HepG2 (cell line): ENCODE results near the gene DLG4. TPM values are rescaled to one million over a fixed set of nuclear protein-coding genes. Genes with fewer than 3 reads are reported as not detected.

Experiments
- AKAP8 ChIP-seq: sonication (generic); formaldehyde crosslinking; IDR thresholded peaks from 2 replicates; pipeline ENCODE4 v1.5.1; 2020; ENCODE audit warnings: mild to moderate bottlenecking, missing genetic modification reagents
- GZF1 ChIP-seq: sonication (generic); formaldehyde crosslinking; IDR thresholded peaks from 2 replicates; pipeline ENCODE4 v1.5.1; 2020; ENCODE audit warnings: mild to moderate bottlenecking, missing genetic modification reagents
- NR1H2 ChIP-seq: sonication (generic); formaldehyde crosslinking; IDR thresholded peaks from 2 replicates; pipeline ENCODE4 v1.8.1; 2022; ENCODE audit warnings: low read depth, missing genetic modification reagents, borderline replicate concordance
- PHF8 ChIP-seq: sonication (generic); formaldehyde crosslinking; IDR thresholded peaks from 2 replicates; pipeline ENCODE4 v1.5.0; 2020; ENCODE audit warnings: missing genetic modification reagents
- RAD21 ChIP-seq: fragments of 450-650 bp; formaldehyde crosslinking; IDR thresholded peaks from 2 replicates; pipeline ENCODE4 v1.5.0; 2020; ENCODE audit warnings: mild to moderate bottlenecking
- SMYD3 ChIP-seq: sonication (generic); formaldehyde crosslinking; IDR thresholded peaks from 2 replicates; pipeline ENCODE4 v1.8.1; 2023; ENCODE audit warnings: mild to moderate bottlenecking, missing genetic modification reagents
- SP140L ChIP-seq: sonication (generic); formaldehyde crosslinking; IDR thresholded peaks from 2 replicates; pipeline ENCODE4 v1.4.0; 2020; ENCODE audit warnings: missing genetic modification reagents, borderline replicate concordance
- TMF1 ChIP-seq: sonication (generic); formaldehyde crosslinking; IDR thresholded peaks from 2 replicates; pipeline ENCODE4 v1.8.1; 2022; ENCODE audit warnings: low read depth, missing genetic modification reagents
- U2AF2 ChIP-seq: fragments of 200-400 bp; formaldehyde crosslinking; IDR thresholded peaks from 2 replicates; pipeline ENCODE4 v1.6.1; 2017; ENCODE audit warnings: low read depth, mild to moderate bottlenecking, low read length
- polyA plus RNA-seq, 8 experiments: library from polyadenylated mRNA; depleted of rRNA in 3 of 8; stranded (reverse) in 7 of 8; unstranded in 1 of 8; fragments of >200 nt; fragmentation: Illumina TruSeq in 4 of 8; extraction: Trizol in 4 of 8; gene quantifications; 2 replicates each; pipeline versions ENCODE4 v1.2.1 to v1.2.3, GENCODE V29; 2011 to 2016; ENCODE audit warnings: low read depth in 4 of 8, missing spikeins in 1 of 8, mixed read lengths in 1 of 8; ENCODE audit not compliant: insufficient read depth in 1 of 8
- total RNA-seq, 5 experiments: library from RNA; depleted of rRNA; stranded (reverse); fragments of >200 nt; fragmentation: Illumina TruSeq; extraction: Trizol; gene quantifications; 2 replicates each; pipeline ENCODE4 v1.2.3, GENCODE V29; 2016; ENCODE audit warnings: low read depth in 1 of 5
- TF ChIP-seq, protein P1 (sequence below), 2 experiments: fragments of 450-650 bp in 1 of 2; sonication (generic) in 1 of 2; formaldehyde crosslinking in 1 of 2; IDR thresholded peaks; 2 replicates each; pipeline versions ENCODE4 v1.6.1 to v1.8.0; 2016 to 2022; ENCODE audit warnings: antibody characterized with exemption in 1 of 2, mild to moderate bottlenecking in 1 of 2, missing genetic modification reagents in 1 of 2
- TF ChIP-seq, protein P2 (sequence below): sonication (generic); formaldehyde crosslinking; IDR thresholded peaks from 2 replicates; pipeline ENCODE4 v1.5.1; 2020; ENCODE audit warnings: missing genetic modification reagents, mild to moderate bottlenecking, borderline replicate concordance
- TF ChIP-seq, protein P3 (sequence below): sonication (generic); formaldehyde crosslinking; IDR thresholded peaks from 2 replicates; pipeline ENCODE4 v1.4.0; 2020; ENCODE audit warnings: missing genetic modification reagents

DLG4 gene
- total and polyA plus RNA-seq, 2 of the 13 experiments (the other 11 are each of a cell fraction or from before 2014, with no cell fraction given) = 0.71 to 4.3 TPM

DNA sequence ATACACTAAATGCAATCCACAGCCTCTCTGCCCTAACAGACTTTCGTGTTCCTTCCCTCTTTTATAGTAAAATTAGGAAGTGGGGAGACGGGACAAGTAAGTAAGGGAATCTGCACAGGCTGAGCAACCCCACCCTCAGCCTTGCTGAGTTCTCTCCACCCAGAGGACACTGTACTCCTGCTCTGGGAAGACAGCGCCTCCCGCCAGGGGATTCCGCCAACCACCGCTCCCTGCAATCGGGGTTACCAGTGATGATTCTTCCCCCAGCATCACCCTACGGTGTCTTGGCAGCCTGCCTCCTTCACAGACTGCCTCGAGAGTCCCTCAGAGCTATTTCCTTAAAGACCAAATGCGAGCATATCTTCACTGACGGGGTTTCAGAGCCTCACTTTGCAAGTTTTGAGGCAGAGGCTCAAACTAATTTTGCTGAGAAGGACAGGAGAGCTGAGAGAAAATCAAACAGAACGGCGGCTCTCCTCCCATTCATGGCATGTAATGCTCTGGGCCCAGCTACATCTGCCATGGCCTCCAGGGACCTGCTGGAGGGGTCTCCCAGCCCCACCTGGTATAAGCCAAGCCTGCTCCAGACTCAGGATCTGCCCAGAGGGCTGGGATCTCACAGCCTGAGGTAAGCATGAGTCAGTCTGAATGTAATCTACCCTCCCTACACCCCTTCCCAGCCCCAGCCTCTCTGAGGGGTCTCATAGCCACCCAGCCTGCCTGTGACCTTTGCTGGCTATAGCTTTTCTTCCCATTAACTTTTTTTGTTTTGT, 82.3 kb downstream of the DLG4 start (continued):
- TF ChIP-seq, protein P1, sequence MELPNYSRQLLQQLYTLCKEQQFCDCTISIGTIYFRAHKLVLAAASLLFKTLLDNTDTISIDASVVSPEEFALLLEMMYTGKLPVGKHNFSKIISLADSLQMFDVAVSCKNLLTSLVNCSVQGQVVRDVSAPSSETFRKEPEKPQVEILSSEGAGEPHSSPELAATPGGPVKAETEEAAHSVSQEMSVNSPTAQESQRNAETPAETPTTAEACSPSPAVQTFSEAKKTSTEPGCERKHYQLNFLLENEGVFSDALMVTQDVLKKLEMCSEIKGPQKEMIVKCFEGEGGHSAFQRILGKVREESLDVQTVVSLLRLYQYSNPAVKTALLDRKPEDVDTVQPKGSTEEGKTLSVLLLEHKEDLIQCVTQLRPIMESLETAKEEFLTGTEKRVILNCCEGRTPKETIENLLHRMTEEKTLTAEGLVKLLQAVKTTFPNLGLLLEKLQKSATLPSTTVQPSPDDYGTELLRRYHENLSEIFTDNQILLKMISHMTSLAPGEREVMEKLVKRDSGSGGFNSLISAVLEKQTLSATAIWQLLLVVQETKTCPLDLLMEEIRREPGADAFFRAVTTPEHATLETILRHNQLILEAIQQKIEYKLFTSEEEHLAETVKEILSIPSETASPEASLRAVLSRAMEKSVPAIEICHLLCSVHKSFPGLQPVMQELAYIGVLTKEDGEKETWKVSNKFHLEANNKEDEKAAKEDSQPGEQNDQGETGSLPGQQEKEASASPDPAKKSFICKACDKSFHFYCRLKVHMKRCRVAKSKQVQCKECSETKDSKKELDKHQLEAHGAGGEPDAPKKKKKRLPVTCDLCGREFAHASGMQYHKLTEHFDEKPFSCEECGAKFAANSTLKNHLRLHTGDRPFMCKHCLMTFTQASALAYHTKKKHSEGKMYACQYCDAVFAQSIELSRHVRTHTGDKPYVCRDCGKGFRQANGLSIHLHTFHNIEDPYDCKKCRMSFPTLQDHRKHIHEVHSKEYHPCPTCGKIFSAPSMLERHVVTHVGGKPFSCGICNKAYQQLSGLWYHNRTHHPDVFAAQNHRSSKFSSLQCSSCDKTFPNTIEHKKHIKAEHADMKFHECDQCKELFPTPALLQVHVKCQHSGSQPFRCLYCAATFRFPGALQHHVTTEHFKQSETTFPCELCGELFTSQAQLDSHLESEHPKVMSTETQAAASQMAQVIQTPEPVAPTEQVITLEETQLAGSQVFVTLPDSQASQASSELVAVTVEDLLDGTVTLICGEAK (IDR thresholded peaks at IDR 0.05) = no peak
- TF ChIP-seq, protein P1 (CRISPR knock-in tag; IDR thresholded peaks at IDR 0.05) = no peak
- no peak for TF ChIP-seq TMF1
- no peak for TF ChIP-seq PHF8 (CRISPR knock-in tag)
- TF ChIP-seq, protein P2, sequence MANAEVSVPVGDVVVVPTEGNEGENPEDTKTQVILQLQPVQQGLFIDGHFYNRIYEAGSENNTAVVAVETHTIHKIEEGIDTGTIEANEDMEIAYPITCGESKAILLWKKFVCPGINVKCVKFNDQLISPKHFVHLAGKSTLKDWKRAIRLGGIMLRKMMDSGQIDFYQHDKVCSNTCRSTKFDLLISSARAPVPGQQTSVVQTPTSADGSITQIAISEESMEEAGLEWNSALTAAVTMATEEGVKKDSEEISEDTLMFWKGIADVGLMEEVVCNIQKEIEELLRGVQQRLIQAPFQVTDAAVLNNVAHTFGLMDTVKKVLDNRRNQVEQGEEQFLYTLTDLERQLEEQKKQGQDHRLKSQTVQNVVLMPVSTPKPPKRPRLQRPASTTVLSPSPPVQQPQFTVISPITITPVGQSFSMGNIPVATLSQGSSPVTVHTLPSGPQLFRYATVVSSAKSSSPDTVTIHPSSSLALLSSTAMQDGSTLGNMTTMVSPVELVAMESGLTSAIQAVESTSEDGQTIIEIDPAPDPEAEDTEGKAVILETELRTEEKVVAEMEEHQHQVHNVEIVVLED (CRISPR knock-in tag) = no peak
- TF ChIP-seq SP140L (CRISPR knock-in tag) = no peak
- no peak for TF ChIP-seq SMYD3 (CRISPR knock-in tag)
- TF ChIP-seq GZF1 (CRISPR knock-in tag) = no peak
- TF ChIP-seq AKAP8 = no peak
- TF ChIP-seq, protein P3, sequence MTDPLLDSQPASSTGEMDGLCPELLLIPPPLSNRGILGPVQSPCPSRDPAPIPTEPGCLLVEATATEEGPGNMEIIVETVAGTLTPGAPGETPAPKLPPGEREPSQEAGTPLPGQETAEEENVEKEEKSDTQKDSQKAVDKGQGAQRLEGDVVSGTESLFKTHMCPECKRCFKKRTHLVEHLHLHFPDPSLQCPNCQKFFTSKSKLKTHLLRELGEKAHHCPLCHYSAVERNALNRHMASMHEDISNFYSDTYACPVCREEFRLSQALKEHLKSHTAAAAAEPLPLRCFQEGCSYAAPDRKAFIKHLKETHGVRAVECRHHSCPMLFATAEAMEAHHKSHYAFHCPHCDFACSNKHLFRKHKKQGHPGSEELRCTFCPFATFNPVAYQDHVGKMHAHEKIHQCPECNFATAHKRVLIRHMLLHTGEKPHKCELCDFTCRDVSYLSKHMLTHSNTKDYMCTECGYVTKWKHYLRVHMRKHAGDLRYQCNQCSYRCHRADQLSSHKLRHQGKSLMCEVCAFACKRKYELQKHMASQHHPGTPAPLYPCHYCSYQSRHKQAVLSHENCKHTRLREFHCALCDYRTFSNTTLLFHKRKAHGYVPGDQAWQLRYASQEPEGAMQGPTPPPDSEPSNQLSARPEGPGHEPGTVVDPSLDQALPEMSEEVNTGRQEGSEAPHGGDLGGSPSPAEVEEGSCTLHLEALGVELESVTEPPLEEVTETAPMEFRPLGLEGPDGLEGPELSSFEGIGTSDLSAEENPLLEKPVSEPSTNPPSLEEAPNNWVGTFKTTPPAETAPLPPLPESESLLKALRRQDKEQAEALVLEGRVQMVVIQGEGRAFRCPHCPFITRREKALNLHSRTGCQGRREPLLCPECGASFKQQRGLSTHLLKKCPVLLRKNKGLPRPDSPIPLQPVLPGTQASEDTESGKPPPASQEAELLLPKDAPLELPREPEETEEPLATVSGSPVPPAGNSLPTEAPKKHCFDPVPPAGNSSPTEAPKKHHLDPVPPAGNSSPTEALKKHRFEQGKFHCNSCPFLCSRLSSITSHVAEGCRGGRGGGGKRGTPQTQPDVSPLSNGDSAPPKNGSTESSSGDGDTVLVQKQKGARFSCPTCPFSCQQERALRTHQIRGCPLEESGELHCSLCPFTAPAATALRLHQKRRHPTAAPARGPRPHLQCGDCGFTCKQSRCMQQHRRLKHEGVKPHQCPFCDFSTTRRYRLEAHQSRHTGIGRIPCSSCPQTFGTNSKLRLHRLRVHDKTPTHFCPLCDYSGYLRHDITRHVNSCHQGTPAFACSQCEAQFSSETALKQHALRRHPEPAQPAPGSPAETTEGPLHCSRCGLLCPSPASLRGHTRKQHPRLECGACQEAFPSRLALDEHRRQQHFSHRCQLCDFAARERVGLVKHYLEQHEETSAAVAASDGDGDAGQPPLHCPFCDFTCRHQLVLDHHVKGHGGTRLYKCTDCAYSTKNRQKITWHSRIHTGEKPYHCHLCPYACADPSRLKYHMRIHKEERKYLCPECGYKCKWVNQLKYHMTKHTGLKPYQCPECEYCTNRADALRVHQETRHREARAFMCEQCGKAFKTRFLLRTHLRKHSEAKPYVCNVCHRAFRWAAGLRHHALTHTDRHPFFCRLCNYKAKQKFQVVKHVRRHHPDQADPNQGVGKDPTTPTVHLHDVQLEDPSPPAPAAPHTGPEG = no peak
- TF ChIP-seq U2AF2 = no peak
- TF ChIP-seq RAD21 (CRISPR knock-in tag) = no peak
- TF ChIP-seq NR1H2 (CRISPR knock-in tag) = no peak
